Measurements from ENCODE around the gene CCHCR1.

- no peak for TF ChIP-seq NFRKB (IDR thresholded peaks at IDR 0.05)
- no peak for TF ChIP-seq SP1 (IDR thresholded peaks at IDR 0.05)
- no peak for TF ChIP-seq LEF1 (IDR thresholded peaks at IDR 0.05; ENCODE audit: borderline replicate concordance)
- no peak for TF ChIP-seq FOXA1 (IDR thresholded peaks at IDR 0.05)
- no peak for TF ChIP-seq TARDBP (IDR thresholded peaks at IDR 0.05)
- no peak for TF ChIP-seq ARNT (IDR thresholded peaks at IDR 0.05)
- TF ChIP-seq FOXM1 (IDR thresholded peaks at IDR 0.05; ENCODE audit: borderline replicate concordance), result no peak
- no peak for TF ChIP-seq FOXK2 (IDR thresholded peaks at IDR 0.05)
- TF ChIP-seq L3MBTL2 (conservative IDR thresholded peaks at IDR 0.05), result no peak
Observed at GRCh38 chr6:31094389-31094881, 63.2 kb downstream of the CCHCR1 start.

Measured in HEK293T (cell line).